Neutrophil (primary cell): Measurements from ENCODE around the gene TMEM141.
"Not testable (repeated sequence)": the region's sequence is repeated elsewhere in the genome, so short reads cannot be mapped to it uniquely, and the experiment has no call there.

Source experiments
- H3K27ac ChIP-seq: fragments of 200-600 bp; sonication (generic); 2 replicates; pipeline ENCODE4 v1.5.1; 2016; ENCODE audit warnings: mild to moderate bottlenecking, moderate library complexity
- H3K27me3 ChIP-seq: fragments of 200-600 bp; sonication (generic); 2 replicates; pipeline ENCODE4 v1.6.0; 2016; ENCODE audit warnings: mild to moderate bottlenecking
- H3K36me3 ChIP-seq: fragments of 200-600 bp; sonication (generic); 2 replicates; pipeline ENCODE4 v1.5.1; 2017
- H3K4me1 ChIP-seq, 2 experiments: fragments of 200-600 bp in 1 of 2; sonication (generic) in 1 of 2; 1 replicate in 1 of 2; 2 replicates in 1 of 2; pipeline versions ENCODE4 v1.5.1 to v1.6.1; 2013 to 2016; ENCODE audit warnings: low read depth in 1 of 2, low read length in 1 of 2, mild to moderate bottlenecking in 1 of 2, moderate library complexity in 1 of 2; ENCODE audit not compliant: control insufficient read depth in 1 of 2, insufficient read depth in 1 of 2
- H3K4me3 ChIP-seq, 2 experiments: fragments of 200-600 bp in 1 of 2; sonication (generic) in 1 of 2; 1 replicate in 1 of 2; 2 replicates in 1 of 2; pipeline ENCODE4 v1.5.1; 2013 to 2016; ENCODE audit warnings: low read depth in 1 of 2, low read length in 1 of 2, mild to moderate bottlenecking in 1 of 2, moderate library complexity in 1 of 2
- H3K9me3 ChIP-seq: fragments of 200-600 bp; sonication (generic); 2 replicates; pipeline ENCODE4 v1.5.1; 2016
- TF ChIP-seq, protein P1 (sequence below): fragments of 200-600 bp; sonication (generic); IDR thresholded peaks from 2 replicates; pipeline ENCODE4 v1.5.1; 2016; ENCODE audit warnings: antibody characterized with exemption

The TMEM141 gene

DNA sequence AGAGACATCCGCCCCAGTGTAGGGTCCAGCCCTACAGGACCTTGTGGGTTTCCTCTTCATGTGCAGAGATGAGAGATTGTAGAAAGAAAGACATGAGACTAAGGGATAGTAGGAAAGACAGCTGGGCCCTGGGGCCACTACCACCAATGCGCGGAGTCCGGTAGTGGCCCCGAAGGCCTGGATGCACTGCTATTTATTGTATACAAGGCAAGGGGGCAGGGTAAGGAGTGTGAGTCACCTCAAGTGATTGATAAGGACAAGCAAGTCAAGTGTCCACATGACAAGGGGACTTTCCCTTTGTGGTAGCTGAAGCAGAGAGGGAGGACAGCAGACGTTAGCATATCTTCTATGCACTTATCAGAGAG is 6.2 kb upstream of the TMEM141 start:
- no peaks in the 10 kb centered on the region for H3K27me3 ChIP-seq
- no peaks in the 10 kb centered on the region for H3K9me3 ChIP-seq
- H3K27ac ChIP-seq, result no peak overlapping the region
- peaks cover 0 to 6% of the 10 kb centered on the region in 2 experiments for H3K4me1 ChIP-seq
- TF ChIP-seq, protein P1, sequence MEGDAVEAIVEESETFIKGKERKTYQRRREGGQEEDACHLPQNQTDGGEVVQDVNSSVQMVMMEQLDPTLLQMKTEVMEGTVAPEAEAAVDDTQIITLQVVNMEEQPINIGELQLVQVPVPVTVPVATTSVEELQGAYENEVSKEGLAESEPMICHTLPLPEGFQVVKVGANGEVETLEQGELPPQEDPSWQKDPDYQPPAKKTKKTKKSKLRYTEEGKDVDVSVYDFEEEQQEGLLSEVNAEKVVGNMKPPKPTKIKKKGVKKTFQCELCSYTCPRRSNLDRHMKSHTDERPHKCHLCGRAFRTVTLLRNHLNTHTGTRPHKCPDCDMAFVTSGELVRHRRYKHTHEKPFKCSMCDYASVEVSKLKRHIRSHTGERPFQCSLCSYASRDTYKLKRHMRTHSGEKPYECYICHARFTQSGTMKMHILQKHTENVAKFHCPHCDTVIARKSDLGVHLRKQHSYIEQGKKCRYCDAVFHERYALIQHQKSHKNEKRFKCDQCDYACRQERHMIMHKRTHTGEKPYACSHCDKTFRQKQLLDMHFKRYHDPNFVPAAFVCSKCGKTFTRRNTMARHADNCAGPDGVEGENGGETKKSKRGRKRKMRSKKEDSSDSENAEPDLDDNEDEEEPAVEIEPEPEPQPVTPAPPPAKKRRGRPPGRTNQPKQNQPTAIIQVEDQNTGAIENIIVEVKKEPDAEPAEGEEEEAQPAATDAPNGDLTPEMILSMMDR, result no peak
- no peaks in the 10 kb centered on the region for H3K36me3 ChIP-seq
- H3K4me3 ChIP-seq, result no peak overlapping the region

DNA sequence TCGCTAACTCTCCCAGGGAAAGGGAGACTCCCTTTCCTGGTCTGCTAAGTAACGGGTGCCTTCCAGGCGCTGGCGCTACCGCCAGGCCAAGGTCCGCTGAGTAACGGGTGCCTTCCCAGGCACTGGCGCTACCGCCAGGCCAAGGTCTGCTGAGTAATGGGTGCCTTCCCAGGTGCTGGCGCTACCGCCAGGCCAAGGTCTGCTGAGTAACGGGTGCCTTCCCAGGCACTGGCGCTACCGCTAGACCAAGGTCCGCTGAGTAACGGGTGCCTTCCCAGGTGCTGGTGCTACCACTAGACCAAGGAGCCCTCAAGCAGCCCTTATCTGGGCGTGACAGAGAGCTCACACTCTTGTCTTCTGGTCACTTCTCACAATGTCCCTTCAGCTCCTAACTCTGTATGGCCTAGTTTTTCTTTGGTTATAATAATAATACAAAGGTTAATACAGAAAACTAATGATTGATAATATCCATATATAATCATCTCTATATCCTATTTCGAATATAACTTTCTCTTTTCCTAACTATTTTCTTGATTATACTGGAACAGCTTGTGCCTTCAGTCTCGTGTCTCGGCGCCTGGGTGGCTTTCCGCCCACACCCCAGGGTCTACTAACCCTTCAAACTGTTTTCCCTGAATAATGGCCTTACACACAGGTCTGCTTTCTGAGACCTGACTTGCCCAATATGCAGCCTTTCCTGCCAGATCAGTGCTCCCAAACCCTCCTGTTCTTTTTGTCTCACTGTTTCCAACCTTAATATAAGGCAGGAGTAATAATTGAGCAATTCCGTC is 5.4 kb upstream of the TMEM141 start:
- peaks cover 5 to 13% of the 10 kb centered on the region in 2 experiments for H3K4me1 ChIP-seq
- not testable (repeated sequence) for H3K27ac ChIP-seq, H3K36me3 ChIP-seq, H3K9me3 ChIP-seq, H3K4me3 ChIP-seq, H3K27me3 ChIP-seq

DNA sequence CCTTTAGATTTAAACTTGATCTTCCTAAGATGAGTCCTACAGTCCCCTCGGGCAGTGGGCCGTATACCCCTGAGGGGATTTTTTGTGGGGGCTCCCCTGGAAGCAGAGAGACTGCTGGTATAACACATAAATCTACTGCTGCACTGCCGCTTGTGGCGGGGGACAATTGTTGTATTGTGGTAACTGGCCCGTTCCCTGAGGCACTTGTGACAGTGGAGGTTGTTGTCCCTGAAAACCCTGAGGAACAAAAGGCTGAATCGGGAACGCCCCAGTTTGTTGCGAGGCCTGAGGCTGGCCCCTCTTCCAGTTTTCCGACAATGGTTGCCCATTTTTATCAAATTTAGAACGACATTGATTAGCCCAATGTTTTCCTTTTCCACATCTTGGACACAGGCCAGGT is 4.7 kb upstream of the TMEM141 start:
- TF ChIP-seq, protein P1, result no peak
- no peaks in the 10 kb centered on the region for H3K36me3 ChIP-seq
- H3K4me3 ChIP-seq, result no peak overlapping the region
- H3K4me1 ChIP-seq, result peaks cover 6 to 17% of the 10 kb centered on the region in 2 experiments
- H3K27ac ChIP-seq, result no peak overlapping the region
- no peaks in the 10 kb centered on the region for H3K9me3 ChIP-seq
- no peaks in the 10 kb centered on the region for H3K27me3 ChIP-seq

DNA sequence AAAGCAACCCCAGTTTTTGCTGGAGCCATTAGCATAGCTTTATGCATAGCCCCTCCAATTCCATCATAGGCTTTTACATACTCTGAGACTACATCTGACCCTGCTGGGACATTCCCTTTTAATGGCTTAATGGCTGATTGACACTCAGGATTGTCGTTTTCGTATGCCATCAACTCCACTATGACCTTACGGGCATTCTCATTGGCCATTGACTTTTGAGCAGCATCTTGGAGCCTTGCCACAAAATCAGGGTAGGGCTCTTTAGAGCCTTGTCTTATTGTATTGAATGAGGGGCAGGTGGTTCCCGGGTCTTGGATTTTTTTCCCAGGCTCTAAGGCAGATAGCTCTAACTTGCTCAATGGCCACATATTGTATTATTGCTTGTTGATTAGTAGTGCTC is 4.2 kb upstream of the TMEM141 start:
- H3K36me3 ChIP-seq, H3K4me3 ChIP-seq, H3K27me3 ChIP-seq, H3K9me3 ChIP-seq, H3K27ac ChIP-seq: not testable (repeated sequence)
- peaks cover 11 to 23% of the 10 kb centered on the region in 2 experiments for H3K4me1 ChIP-seq

DNA sequence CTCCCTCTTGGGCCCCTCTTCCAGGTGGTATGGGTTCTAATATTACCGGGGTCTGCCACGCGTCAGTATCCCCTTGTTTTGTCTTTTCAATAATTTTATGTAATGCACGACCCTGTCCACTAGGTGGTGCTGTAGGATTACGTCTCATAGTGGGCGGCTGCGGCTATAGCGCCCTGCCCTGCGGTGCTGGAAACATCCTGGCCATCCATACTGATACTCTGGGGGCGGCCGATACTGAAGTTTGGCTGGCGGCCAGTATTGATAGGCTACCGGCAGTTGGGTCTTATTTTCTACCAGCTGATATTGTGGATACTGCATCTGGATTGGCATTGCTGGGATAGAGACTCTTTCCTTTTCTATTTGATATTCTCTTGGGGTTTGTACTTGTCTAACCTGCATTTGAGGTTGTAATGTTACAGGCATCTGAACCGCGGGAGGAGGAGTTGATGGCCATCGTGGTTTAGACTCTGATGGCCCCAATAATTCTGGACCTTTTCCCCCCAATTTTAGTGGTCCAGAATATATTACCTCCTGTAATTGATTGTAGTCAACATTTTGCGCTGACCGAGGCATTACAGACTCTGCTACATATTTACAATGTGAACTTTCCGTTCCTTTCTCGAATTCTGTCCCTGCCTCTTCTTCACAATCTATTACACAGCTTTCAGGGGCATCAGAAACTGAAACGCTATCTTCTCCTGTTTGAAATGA is 3.3 kb upstream of the TMEM141 start:
- no peaks in the 10 kb centered on the region for H3K27me3 ChIP-seq
- H3K4me3 ChIP-seq, result no peak overlapping the region
- H3K9me3 ChIP-seq, result no peaks in the 10 kb centered on the region
- H3K27ac ChIP-seq, result no peak overlapping the region
- peaks cover 20 to 31% of the 10 kb centered on the region in 2 experiments for H3K4me1 ChIP-seq
- H3K36me3 ChIP-seq, result no peaks in the 10 kb centered on the region
- TF ChIP-seq, protein P1, result peak; percentile 88

DNA sequence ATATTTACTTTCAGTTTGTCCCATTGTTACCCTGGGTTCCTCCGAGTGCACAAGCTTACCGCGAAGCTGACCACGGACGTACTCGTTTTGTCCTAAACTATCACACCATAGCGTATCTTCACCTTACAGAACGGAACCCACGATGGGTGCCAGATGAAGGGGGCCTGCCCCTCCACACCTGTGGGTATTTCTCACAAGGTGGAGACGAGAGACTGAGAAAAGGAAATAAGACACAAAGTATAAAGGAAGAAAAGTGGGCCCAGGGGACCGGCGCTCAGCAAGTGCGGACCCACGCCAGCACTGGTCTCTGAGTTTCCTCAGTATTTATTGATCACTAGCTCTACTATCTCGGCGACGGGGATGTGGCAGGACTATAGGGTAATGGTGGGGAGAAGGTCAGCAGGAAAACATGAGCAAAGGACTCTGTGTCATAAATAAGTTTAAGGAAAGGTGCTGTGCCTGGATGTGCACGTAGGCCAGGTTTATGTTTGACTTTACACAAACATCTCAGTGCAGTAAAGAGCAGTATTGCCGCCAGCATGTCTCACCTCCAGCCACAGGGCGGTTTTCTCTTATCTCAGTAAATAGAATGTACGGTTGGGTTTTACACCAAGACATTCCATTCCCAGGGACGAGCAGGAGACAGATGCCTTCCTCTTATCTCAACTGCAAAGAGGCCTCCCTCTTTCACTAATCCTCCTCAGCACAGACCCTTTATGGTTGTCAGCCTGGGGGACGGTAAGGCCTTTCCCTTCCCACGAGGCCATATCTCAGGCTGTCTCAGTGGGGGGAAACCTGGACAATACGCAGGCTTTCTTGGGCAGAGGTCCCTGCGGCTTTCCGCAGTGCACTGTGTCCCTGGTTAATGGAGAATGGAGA is 2.3 kb upstream of the TMEM141 start:
- not testable (repeated sequence) for H3K27me3 ChIP-seq, H3K4me3 ChIP-seq, H3K36me3 ChIP-seq, H3K9me3 ChIP-seq, H3K27ac ChIP-seq
- peaks cover 23 to 40% of the 10 kb centered on the region in 2 experiments for H3K4me1 ChIP-seq
